Duodenal mucosa (tissue), 2 donors: ENCODE measurements around the gene MAP3K6.
"Not testable (repeated sequence)": the region's sequence is repeated elsewhere in the genome, so short reads cannot be mapped to it uniquely, and the experiment has no call there.

Experiments used
- H3K27ac ChIP-seq: one replicate; pipeline ENCODE4 v1.7.0; 2013; ENCODE audit warnings: low read depth, low read length
- H3K27me3 ChIP-seq, 2 donors: one replicate each; pipeline ENCODE4 v1.7.0; 2013; ENCODE audit warnings: low read length in 2 of 2, control low read depth in 1 of 2; ENCODE audit not compliant: insufficient read depth in 2 of 2, control insufficient read depth in 1 of 2
- H3K36me3 ChIP-seq, 2 donors: one replicate each; pipeline ENCODE4 v1.7.0; 2013; ENCODE audit warnings: low read length in 2 of 2, control low read depth in 1 of 2; ENCODE audit not compliant: insufficient read depth in 2 of 2, control insufficient read depth in 1 of 2
- H3K4me1 ChIP-seq, 2 donors: one replicate each; pipeline ENCODE4 v1.7.0; 2013; ENCODE audit warnings: low read length in 2 of 2, control low read depth in 1 of 2; ENCODE audit not compliant: insufficient read depth in 2 of 2, control insufficient read depth in 1 of 2
- H3K4me3 ChIP-seq, 2 donors: one replicate each; pipeline ENCODE4 v1.7.0; 2013; ENCODE audit warnings: low read length in 2 of 2, low read depth in 1 of 2
- H3K9ac ChIP-seq, 2 donors: one replicate each; pipeline ENCODE4 v1.7.0; 2013; ENCODE audit warnings: low read length in 2 of 2, low read depth in 1 of 2
- H3K9me3 ChIP-seq, 2 donors: one replicate each; pipeline ENCODE4 v1.7.0; 2013; ENCODE audit warnings: low read length in 2 of 2, control low read depth in 1 of 2; ENCODE audit not compliant: control insufficient read depth in 1 of 2

The MAP3K6 gene

GRCh38 chr1:27366411-27367159, at the start of gene MAP3K6:
TSS of gene MAP3K6 (minus strand) at chr1:27366961. CDS start at chr1:27366597, 364 bp downstream.
- peak within 1 kb of the TSS; percentile 64 to 71 for H3K9ac ChIP-seq
- no peaks in the 10 kb centered on the region for H3K27me3 ChIP-seq
- H3K4me3 ChIP-seq, result peak within 1 kb of the TSS; percentile 71 to 75
- peaks cover 17 to 25% of the 10 kb centered on the region in 2 donors for H3K4me1 ChIP-seq
- no peaks in the 10 kb centered on the region for H3K9me3 ChIP-seq
- peaks cover 0 to 9% of the 10 kb centered on the region in 2 donors for H3K36me3 ChIP-seq
- peak within 1 kb of the TSS; percentile 89 for H3K27ac ChIP-seq

- Histone ChIP-seq H3K9ac (no peak overlapping the region), H3K27ac (no peak overlapping the region), H3K36me3 (peaks cover 53 to 97% of the 10 kb centered on the region in 2 donors), H3K27me3 (no peaks in the 10 kb centered on the region), H3K4me3 (no peak overlapping the region), H3K4me1 (peaks cover 10 to 21% of the 10 kb centered on the region in 2 donors), H3K9me3 (no peaks in the 10 kb centered on the region)
These were observed 47.3 kb upstream of the MAP3K6 start for GRCh38 chr1:27414091-27414490.

DNA sequence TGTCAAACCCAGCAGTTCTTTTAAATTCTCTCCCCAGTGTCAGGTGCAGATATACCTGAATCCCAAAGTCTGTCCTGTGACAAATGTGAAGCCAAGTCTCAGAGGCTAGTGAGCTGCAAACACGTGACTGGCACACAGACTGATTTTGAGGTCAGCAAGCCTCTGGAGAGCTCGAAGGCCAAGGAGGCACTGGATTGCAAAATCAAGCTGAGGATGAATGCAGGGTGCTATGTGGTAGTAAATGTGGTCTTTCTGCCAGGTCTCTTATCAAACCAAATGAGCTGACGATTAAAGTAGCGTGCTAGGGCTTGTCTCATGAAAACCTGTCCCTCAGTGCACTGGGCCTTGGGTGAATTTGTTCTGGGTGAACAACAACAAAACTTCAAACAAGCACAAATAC, 46.2 kb upstream of the MAP3K6 start:
- peaks cover 53 to 99% of the 10 kb centered on the region in 2 donors for H3K36me3 ChIP-seq
- H3K27ac ChIP-seq, result no peak overlapping the region
- peaks cover 7 to 11% of the 10 kb centered on the region in 2 donors for H3K4me1 ChIP-seq

GRCh38 chr1:27412502-27412901, 45.7 kb upstream of the MAP3K6 start:
- no peak overlapping the region for H3K27ac ChIP-seq
- no peak overlapping the region for H3K4me3 ChIP-seq
- H3K9ac ChIP-seq, result no peak overlapping the region
- H3K36me3 ChIP-seq, result peaks cover 58 to 99% of the 10 kb centered on the region in 2 donors
- H3K27me3 ChIP-seq, result no peaks in the 10 kb centered on the region
- H3K9me3 ChIP-seq, result no peaks in the 10 kb centered on the region
- H3K4me1 ChIP-seq, result peaks cover 2 to 6% of the 10 kb centered on the region in 2 donors

More for the DNA sequence above, 46.2 kb upstream of the MAP3K6 start:
- Histone ChIP-seq H3K27me3 (no peaks in the 10 kb centered on the region), H3K9me3 (no peaks in the 10 kb centered on the region), H3K9ac (no peak overlapping the region), H3K4me3 (no peak overlapping the region)

DNA sequence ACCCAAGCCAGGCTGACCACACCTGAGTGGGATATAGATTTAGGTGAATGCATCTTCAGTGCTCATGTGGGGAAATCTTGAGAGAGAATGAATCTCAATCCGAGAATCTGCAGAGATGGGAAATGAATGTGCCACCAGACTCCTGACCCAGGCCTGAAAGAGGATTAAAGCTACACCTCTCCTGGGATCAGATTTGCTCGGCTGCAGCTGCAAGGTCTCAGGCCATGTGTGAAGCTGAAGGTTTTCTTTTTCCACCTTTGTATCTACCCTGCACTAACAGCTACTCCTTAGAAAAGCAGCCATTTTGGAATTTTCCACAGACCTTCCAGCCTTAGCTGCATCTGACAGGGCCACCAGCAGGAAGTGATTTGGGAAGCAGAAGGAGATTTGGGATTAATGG, 43.9 kb upstream of the MAP3K6 start:
- H3K4me3 ChIP-seq, result no peak overlapping the region
- H3K9me3 ChIP-seq, result no peaks in the 10 kb centered on the region
- no peaks in the 10 kb centered on the region for H3K4me1 ChIP-seq
- no peak overlapping the region for H3K9ac ChIP-seq
- no peak overlapping the region for H3K27ac ChIP-seq
- H3K27me3 ChIP-seq, result no peaks in the 10 kb centered on the region
- peaks cover 55 to 95% of the 10 kb centered on the region in 2 donors for H3K36me3 ChIP-seq

DNA sequence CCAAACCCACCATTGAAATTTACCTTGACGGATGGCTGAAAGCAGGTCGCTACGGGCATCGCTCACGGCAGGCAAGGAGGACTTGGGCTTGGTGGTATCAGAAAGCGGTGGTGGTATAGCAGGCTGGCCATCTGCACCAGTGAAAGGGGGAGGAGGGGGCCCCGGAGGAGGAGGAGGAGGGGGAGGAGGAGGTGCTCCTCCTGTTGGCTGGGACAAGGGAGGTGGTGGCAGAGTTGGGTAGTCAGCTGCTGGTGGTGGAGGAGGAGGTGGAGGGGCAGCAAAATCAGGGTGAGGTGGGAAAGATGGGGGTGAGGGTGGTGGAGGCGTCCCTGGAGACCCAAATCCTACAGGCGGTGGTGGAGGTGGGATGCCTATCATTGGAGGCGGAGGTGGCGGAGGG, 42.9 kb upstream of the MAP3K6 start:
- no peaks in the 10 kb centered on the region for H3K4me1 ChIP-seq
- no peak overlapping the region for H3K27ac ChIP-seq
- no peaks in the 10 kb centered on the region for H3K9me3 ChIP-seq
- no peak overlapping the region for H3K4me3 ChIP-seq
- H3K36me3 ChIP-seq, result peaks cover 46 to 91% of the 10 kb centered on the region in 2 donors
- no peaks in the 10 kb centered on the region for H3K27me3 ChIP-seq
- no peak overlapping the region for H3K9ac ChIP-seq

DNA sequence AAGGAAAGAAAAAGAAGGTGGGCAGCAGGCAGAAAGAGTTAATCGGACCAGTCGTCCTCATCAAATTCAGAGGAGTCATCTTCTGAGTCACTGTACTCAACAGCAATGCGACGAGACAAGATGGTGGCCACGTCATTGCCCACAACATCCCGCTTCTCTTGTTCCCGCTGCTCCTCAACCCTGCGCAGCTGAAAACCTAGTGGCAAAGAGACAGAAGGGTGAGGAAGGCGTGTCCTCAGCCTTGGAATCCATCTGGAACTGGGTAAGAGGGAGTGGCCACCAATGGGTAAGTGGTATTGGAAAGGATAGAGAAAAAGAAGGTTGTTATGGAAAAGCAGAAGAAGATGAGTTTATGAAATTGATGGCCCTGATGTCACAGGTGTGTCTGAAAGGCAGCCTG, 41.4 kb upstream of the MAP3K6 start:
- Histone ChIP-seq H3K4me3 (no peak overlapping the region), H3K9me3 (no peaks in the 10 kb centered on the region), H3K36me3 (peaks cover 35 to 83% of the 10 kb centered on the region in 2 donors), H3K9ac (no peak overlapping the region), H3K4me1 (peaks cover under 1 to 7% of the 10 kb centered on the region in 2 donors), H3K27ac (no peak overlapping the region), H3K27me3 (no peaks in the 10 kb centered on the region)

GRCh38 chr1:27406791-27407190, 40.0 kb upstream of the MAP3K6 start:
- peaks cover 9 to 19% of the 10 kb centered on the region in 2 donors for H3K4me1 ChIP-seq
- not testable (repeated sequence) for H3K9me3 ChIP-seq, H3K27ac ChIP-seq, H3K27me3 ChIP-seq, H3K4me3 ChIP-seq, H3K9ac ChIP-seq
- H3K36me3 ChIP-seq, result peaks cover 27 to 69% of the 10 kb centered on the region in 2 donors

DNA sequence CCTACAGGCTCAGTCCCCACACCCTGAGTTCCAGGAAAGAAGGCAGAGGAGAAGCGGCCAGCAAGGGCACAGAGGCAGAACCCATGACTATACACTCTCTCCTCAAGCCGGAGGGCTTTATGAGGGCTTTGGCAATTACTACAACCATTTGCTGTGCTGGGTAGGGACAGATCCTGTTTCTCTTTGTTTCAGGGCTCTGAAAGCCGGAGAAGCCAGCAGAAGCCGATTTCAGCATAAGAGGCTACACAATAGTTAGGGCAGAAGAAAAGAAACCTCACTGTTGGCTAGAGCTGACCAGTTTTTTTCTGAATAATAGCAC, 39.6 kb upstream of the MAP3K6 start:
- H3K27ac ChIP-seq, result no peak overlapping the region
- peaks cover 27 to 65% of the 10 kb centered on the region in 2 donors for H3K36me3 ChIP-seq
- H3K9ac ChIP-seq, result no peak overlapping the region
- no peak overlapping the region for H3K4me3 ChIP-seq
- H3K9me3 ChIP-seq, result no peaks in the 10 kb centered on the region
- H3K27me3 ChIP-seq, result no peaks in the 10 kb centered on the region
- peaks cover 9 to 19% of the 10 kb centered on the region in 2 donors for H3K4me1 ChIP-seq

DNA sequence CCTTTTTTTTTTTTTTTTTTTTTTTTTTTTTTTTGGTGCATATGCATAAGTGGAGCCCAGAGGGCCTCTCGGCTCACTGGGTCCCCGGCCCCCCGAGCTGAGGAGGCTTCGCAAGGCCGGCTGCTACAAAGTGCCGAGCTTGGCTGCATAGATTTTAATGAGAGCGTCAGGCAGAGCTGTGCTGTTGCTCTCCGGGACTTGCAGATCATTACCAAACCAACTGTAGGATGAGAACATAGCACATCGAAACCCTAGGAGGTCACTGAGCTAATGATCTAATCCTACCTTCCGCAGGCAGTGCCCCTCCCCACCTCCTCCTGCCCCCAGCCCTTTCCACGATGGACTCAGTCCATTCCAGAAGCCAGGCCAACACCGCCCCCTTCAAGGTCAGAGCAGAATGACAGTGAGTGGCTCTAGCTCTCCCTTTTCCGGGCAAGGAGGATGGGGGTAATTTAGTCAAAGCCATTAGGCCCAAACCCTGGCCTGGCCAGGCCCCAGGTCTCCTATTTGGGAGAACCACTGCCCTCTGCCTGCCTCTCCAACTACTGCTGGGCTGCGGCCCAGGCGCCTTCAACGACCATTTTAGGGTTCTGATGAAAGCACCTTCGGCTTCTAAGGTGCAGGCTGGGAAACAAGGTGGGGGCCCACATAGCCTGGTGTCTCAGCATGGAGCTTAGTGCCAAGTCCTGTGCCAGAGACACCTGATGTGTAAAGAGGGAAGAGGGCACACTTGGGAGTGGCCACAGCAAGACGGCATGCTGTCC, 39.0 kb upstream of the MAP3K6 start:
- not testable (repeated sequence) for H3K27me3 ChIP-seq, H3K4me3 ChIP-seq, H3K9me3 ChIP-seq, H3K9ac ChIP-seq, H3K27ac ChIP-seq
- peaks cover 22 to 59% of the 10 kb centered on the region in 2 donors for H3K36me3 ChIP-seq
- peaks cover 9 to 19% of the 10 kb centered on the region in 2 donors for H3K4me1 ChIP-seq
